NK-92 (cell line): ENCODE results near the gene SSPN.

Source experiments
- DNase-seq: peaks from one replicate; lab custom pipeline; 2025; ENCODE audit not compliant: unreplicated experiment; lab: John Stamatoyannopoulos, UW

The SSPN gene

DNA sequence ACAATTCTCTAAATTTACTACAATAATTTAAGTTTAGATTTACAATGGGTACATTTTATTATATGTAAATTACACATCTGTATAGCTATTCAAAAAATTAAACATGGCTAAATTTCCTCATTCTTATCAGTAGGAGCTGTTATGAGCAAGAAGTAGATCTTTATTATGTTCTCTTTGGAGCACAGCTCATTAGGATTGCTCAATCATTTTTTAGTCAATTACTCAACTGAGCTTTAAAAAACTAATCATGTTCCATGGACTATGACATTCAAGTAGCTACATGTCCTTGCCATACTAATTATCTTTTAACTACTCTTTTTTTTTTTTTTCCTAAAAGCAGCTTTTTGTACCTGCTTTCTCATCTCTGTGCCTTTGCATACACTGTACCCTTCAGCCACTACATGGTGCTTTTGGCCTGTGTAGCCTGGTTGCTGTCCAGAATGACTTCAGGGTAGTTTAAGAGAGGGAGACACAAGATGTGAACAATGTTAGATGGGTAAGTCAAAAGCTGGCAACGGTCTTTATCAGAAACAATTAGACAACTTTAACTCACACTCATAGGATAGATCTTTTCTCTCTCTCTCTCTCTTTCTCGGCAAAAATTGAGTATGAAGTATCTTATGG lies 69.0 kb downstream of the SSPN start:
- no peak for DNase-seq

DNA sequence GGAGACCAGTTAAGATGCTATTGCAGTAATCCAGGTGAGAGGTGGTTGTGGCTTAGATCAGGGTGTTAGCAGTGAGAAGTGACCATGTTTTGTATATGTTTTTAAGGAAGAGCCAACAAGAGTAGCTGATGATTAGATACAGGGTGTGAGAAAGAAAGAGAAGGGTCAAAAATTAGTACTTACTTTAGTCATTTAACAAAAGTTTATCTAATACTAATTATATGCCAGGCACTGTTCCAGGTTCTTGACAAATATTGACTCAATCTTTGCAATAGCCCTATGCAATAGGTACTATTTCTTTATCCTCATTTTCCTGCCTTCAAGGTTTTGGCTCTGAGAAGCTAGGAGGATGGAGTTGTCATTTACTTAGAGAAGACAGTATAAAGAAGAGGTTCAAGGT lies 70.2 kb downstream of the SSPN start:
- no peak for DNase-seq

DNA sequence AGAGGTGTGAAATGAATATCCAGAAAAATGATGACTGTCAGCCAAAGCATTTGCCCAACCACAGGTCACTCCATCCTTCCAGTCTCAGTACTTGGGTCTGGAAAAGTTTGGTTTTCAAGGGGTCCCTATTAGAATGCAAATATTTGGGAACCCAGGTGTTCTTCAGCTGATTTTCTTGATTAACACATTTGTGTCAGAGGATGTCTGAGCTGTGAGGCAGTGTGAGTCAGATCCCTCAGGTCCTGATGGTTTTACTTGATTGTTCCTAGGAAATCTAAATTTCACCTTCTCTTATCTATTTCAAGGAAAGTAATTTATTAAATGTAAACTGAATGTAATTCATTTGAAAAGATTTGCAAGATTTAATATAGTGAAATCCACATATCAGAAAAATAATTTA lies 71.5 kb downstream of the SSPN start:
- DNase-seq: no peak

DNA sequence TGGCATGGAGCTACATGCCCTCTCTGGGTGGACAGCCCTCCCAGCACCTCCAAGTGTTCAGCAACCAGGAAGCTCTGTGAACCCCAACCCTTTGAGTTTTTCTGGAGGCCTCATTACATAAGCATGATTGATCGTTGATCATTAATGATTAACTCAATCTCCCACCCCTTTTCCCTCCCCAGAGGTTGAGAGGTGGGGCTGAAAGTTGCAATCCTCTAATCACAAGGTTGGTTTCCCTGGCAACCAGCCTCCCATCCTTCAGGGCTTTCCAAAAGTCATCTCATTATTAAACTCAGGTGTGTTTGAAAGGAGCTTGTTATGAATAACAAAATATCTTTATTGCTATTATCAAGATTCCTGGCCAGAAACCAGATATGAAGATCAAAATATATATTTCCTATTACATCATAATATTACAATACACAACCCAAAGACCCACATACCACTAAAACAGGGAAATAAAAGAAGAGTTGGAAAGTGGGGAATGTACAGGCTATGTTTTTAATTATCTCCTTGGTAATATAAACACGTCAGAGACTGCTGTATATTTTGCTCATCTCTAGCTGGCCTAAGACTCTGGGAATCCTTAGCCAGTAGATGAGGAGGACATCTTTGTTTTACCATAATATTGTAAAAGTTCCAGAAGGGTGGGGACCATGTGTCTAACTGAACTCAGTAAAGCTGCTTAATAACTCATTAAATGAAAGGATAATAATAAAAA lies 73.6 kb downstream of the SSPN start:
- no peak for DNase-seq

DNA sequence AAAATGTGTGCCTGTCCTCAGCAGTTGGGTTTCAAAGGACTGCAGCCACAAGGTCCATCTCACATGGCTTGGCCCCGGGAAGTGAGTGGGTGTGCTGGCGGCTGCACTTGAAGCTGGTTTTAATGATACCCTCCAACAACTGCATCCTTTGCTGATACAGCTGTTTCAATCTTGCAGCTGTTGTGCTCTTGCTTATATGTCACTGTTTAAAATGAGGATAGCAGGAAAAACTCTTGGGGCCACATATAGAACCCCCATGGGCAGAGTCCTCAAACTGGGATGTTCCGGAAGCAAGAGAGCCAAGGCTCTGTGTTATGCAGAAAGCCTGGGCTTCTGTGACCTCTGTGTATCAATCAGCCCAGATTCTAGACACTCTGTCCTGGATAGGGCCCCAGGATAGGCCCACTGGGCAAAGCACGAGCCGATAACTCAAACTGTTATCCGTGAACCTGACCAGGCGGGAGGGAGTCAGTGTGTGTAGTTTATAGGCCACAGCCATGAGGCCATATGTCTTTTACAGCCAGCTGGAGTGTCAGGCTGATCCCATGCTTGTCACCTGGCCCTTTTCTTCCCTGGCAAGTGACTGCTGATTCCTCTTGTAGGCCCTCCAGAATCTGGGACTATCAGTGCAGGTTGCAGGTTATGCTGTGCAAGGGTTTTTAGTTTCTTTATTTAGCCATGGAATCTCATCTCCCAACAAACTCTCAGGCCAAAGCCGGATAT lies 74.3 kb downstream of the SSPN start:
- DNase-seq: no peak

DNA sequence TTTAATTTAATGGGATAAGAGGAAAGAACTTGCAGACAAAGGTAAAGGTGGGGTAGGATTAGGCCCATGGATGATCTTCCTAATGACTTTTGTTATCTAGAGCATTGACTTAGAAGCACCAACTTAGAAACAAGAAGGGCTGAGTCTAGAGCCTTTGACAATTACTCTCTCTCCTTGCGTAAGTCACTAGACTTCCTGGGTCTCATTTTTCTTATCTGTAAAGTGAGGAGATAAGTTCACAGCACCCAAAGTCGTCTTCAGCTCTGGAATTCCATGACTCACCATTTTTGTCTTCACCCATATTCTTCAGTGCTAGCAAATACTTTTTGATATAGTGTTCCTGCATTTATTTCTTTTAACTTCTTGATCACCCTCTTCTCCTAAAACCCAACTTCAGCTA lies 75.7 kb downstream of the SSPN start:
- no peak for DNase-seq

DNA sequence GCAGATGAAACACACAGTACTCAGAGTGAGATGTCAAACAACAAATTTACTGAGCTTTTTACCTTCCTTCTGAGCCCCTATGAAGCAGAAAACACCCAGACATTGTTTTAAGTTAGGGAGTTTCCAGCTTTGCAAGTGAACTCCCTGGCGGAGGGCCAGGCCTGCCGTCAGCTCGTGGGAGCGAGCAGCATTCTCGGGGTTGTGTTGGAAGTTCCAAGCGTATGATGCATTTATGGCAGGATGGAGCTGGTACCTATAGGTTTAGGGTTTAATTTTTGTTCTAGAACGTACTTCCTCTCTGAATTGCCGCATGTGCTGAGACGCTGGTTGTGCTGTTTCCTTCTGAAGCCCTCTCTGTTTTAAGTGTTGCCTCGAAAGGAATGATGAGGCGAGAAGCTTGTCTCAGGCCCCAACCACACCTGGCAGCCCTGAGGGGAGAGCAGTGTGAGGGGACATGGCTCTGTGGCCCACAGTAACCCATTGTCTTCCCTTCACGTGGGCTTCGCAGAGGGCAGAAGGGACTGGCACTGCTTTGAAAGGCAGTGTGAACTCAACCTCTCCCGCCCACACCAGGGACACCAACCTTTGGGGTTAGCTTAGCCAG lies 76.6 kb downstream of the SSPN start:
- DNase-seq: no peak

DNA sequence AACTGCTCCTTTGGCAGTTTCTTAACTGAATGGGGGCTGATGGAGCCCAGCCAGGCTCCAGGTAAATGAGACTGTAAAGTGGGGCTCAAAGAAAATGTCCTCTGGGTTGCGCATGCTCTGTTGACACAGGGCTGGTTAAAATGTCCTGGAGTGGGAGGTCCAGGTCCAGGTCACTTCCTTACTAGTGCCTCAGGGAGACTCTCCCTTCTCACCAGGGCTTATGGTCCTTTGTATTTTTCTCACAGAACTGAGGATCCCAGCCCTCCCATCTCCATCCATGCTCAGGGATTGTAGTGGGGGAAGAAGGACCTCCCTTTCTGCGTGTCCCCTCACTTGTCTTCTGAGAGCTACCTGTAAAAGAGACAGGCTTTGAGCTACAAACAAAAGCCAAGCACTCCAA lies 77.5 kb downstream of the SSPN start:
- DNase-seq: no peak

DNA sequence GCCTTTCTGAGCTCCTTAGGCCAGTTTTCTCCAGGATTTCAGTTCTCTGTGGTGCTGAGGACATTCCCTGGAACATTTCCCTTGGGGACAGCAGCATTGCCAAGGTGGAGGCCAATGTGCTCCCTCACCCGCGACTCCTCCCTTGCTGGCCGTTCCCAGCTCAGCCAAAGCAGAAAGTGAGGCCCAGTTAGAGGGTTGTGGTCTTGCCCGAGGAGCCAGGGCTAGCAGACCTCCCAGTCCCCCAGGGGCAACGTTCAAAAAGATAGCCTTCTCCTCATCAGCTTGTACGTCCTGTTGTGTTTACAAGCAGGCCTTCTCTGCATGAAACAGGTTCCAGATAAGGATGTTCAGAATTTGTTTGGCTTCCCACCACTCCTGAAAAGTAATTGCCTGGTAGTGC lies 78.4 kb downstream of the SSPN start:
- DNase-seq: no peak

DNA sequence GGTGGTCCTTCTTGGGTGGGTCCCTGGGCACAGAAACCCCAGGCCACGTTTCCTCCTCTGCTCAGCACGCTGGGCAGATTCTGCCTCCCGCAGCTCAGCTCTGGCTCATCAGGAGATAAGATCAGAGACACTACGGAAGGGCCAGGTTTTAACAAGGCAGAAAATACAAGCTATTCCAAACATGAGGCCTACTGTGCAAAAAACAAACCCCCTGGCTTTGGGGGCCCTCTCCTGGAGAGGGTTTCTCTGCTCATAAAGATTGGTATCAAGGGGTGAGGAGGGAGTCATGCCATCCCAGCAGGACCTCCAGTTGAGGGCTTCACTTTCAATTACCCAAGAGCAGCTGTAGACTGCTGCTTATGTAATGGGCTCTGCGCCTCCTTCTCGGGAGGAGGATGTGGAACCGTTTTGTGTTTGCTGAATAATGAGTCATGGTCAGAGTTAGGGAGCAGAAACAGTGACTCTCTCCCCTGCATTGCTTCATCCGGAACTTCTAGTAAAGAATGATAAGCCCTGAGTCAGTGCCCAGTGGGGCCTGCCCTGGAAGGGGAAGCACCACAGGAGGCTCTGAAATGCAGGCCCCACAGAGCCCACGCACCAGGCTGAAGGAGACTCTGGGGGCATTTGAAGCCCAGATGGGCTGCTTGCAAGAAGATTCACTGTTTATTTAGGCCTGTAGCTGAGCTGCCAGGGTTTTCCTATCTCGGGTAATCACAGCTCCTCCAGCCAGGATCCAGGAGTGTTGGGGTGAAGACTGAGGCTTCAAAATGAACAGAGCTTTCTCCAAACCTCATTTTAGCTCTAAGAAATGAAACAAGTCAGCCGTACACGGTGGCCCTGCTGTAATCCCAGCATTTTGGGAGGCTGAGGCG lies 79.3 kb downstream of the SSPN start:
- no peak for DNase-seq

DNA sequence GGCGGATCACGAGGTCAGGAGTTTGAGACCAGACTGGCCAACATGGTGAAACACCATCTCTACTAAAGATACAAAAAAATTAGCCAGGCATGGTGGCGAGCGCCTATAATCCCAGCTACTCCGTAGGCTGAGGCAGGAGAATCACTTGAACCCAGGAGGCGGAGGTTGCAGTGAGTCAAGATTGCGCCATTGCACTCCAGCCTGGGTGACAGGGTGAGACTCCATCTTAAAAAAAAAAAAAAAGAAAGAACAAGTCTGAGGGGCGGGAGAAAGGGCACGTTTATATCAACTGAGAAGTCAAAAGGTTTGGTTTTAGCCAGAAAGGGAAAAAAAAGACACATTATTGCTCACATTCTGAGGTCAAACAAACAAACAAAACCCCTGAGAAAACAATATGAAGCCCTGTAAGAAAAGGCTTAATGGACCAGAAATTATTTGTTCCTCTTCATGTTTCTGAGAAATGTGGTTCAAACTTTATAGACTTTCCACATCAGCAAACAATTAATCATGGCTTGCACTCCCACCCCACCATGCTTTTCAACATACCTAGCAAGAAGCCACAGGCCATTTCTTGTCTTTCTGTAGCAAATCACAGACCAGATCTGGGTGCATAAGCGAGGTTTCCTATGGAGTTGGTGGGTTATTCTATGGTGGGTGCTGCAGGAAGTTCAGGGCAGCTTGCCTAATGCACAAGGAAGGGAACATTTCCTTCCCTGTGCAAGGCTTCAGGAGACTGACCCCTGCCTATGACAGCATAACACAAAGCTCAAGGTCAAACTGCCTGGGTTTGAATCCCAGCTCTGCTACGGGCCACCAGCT lies 80.1 kb downstream of the SSPN start:
- no peak for DNase-seq

DNA sequence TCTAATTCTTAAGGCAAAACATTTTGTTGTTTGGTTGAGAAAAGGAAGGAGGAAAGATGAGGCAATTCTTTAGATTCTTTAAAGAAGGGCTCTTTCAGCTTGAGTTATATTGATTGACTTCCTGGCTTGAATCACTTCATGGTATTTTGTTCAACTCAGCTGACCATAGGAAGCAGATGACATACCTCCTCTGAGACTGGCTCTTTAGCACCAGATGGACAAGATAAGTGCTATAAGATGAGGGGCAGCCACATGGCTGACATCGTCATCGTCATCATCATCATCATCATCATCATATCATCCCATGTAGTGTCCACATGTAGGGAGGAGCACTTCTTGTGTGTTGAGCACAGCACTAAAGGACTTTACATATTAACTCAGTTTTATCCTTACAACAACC lies 81.3 kb downstream of the SSPN start:
- no peak for DNase-seq

DNA sequence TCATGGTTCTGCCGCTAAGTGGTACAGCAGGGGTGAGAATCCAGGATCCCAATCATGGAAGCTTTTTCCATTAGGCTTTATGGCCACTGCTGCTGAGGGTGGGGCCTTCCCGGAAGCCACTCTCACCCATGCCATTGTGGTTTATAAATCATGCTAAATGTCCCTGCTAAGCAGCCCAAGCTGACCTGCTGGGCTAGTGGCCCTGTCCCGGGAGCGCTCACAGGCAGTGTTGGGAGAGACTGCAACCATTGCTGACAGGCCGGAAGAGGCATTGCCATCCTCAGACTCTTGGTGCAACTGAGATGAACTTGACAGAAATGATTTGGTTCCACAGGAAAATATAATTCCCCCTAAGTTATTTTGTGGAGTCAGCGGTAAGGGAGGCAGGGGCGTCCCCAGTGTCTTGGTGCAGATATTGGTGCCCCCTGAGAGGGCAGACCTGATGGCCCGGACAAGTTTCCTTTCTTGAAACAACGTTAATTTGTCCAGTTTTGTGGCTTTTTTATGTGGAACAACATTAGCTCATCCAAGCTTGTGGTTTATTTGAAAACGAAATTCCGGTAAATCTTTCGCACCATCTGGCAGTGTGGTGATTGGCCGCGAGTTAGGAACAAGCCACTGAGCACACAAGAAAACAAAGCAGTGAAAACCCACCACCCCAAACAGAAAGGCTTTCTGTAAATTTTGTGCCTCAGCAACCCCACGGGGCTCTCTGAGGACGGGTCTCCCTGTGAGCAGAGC lies 82.3 kb downstream of the SSPN start:
- DNase-seq: no peak

DNA sequence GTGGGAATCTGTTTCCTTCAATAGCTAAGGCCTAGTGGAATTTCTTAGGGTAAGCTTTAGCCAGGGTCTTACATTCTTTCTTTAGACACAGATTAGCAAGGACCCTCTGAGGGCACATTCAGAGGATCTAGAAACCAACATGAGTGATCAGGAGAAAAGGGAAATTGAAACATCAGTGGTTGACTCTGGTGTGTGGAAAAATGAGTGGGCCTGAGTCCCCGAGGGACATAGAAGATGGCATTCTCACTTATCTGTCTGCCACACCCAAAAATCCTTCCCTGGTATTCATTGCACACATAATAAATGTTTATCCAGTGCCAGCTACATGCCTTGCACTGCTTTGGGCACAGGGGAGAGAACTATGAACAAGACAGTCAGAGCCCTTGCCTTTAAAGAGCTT lies 82.9 kb downstream of the SSPN start:
- DNase-seq: no peak

DNA sequence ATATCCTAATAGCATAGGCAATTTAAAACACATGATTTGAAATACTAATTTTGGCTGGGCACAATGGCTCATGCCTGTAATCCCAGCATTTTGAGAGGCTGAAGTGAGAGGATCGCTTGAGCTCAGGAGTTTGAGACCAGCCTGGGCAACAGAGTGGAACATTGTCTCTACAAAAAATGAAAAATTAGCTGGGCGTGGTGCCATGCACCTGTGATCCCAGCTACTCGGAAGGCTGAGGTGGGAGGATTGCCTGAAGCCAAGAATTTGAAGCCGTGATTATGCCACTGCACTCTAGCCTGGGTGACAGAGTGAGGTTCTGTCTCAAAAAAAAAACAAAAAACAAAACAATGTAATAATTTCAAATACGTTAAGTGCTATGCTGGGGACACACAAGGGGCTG lies 83.3 kb downstream of the SSPN start:
- no peak for DNase-seq

DNA sequence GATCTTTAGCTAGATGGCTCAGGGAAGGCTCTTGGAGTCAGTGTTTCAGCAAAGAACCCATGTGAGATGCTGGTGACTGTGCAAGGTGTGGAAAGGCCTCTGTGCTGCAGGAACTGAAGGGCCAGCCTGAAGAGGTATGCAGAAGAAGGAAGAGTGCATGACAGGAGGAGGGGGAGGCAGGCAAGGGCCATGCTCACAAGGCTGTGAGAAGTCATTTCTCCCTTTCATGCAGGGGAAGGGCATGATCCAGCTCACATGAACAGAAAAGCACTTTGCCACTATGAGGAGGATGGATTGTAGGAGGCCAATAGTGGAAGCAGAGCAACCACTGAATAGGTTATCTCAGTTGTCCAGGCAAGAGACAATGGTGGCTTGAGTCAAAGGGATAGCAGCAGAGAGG lies 83.7 kb downstream of the SSPN start:
- DNase-seq: no peak

DNA sequence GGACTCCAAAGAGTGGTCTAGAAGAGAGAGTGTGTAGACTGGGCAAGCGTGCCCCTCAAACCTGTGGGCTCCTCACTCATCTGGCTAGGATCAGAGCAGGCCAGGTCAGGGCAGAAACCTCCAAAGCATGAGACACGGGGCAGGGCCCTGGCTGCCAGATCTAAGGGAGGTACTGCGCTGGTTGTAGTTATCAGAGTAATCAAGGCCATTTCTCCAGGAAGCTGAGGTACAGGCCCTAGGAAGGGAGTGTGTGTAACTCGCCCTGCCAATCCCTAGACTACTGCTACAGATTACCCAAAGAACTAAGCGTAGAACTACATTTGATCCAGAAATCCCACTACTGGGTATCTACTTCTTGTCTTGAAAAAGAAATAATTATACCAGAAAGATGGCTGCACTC lies 84.5 kb downstream of the SSPN start:
- no peak for DNase-seq

DNA sequence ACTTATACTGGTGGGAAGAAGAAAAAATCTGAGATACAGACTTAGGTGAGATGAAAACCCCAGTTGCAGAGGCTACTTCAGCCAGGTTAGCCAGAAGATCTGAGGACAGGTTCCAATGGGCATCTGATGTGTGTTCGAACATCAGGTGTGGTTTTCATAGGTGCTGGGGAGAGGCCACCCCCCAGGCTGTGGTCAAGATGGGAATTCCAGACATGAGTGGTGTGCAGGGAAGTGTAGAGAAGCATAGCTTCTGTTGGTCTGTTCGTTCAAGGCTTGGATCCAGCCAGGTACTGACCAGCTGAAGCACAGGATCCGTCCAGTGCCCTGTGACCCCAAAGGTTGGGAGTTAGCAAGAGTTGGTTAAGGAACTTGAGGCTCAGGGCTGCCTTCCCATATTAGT lies 85.5 kb downstream of the SSPN start:
- no peak for DNase-seq

DNA sequence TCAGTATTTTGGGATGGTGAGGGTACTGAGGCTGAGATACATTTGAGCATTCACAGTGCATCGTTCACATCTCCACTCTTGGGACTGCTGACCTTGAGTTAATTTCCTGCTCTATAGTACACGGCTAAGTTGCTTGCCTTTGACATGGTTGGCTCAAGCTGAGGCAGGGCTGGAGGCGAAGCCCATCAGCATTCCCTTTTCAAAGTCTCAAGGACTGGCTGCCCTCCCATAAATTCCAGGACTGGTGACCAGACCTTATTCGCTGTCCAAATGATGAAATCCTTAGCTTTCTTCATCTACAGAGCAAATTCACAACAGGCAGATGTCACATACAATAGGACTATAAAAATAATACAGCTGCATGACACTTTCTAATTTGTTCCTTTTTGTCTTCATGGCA lies 85.9 kb downstream of the SSPN start:
- DNase-seq: no peak
